ENCODE data around the gene ZNF518B. TPM values are rescaled to one million over a fixed set of nuclear protein-coding genes. Genes with fewer than 3 reads are reported as not detected.

The ZNF518B gene
- total RNA-seq, 1 experiment from 2014 or later, result 18.4 TPM

DNA sequence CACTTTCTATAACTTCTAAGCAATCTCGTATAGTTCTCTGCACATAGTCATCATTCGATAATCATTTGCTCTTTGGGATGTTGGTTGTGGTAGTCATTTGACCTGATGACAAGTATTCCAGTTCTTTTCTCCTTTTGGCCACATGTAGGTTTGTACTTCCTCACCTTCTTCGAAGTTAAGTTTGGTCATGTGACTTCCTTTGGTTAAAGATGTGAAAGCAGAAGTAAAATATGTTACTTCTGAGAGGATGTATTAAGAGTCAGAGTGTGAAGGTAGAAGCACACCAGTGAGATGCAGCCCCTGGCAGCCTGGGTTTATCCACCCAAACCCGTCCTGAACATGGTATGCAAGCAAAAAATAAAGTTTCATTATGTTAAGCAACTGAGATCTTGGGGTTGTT lies 48.9 kb upstream of the ZNF518B start (continued):
- no peak for TF ChIP-seq IRF2 (CRISPR knock-in tag; IDR thresholded peaks at IDR 0.05; ENCODE audit: borderline replicate concordance, low read depth)
- TF ChIP-seq JAZF1 (CRISPR knock-in tag; IDR thresholded peaks at IDR 0.05), result no peak
- TF ChIP-seq SMAD4 (CRISPR knock-in tag; IDR thresholded peaks at IDR 0.05), result no peak

DNA sequence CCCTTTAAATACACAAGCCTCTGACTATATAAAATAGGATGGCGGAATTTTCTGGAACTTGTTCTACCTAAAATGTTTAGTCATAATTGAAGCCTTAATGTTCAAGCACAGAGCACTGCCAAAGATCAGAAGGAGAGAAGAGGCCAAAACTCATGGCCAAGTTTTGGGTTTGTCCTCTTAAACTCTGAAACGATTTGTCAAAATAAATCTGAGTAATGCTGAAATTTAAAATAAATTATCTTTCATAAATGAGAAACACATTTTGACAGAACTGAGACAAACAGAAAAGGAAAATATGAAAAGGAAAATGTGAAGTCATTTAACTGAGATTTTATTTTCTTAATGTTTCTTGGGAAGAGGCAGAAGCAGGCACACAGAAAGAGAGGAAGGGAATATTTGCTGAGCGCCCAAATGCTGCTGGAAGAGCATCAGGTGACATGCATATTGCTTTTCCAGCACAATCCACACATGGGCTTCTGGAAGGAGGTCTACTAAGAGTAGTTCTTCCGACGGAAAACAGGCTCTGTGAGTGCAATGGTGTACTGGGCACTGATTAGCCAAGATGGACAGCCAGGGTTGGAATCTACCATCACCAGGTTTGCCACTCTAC lies 47.4 kb upstream of the ZNF518B start:
- peaks cover 17% of the 10 kb centered on the region for H3K27me3 Mint-ChIP-seq (ENCODE audit: low read depth)
- POLR2A ChIA-PET, result no interaction called here

DNA sequence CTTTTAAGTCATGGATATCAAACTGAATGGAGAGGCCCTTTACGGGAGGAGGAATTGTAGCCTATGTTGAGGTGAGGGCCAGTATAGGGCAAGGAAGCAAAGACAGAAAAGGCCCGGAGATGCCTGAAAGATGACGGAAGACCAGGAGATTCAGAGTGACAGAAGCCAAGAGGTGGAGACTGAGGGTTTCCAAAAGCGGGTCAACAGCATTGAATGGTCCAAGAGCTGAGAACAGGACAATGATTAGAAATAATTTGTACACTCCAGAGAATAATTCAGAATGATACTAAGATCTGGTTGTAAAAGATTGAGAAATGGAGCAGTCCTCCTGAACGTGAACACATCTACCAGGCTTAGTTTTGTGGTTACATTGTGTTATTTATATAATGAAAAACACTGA lies 45.5 kb upstream of the ZNF518B start:
- DNase-seq (ENCODE audit: low spot score) (no peak), ATAC-seq (no peak)
- H3K36me3 Mint-ChIP-seq, result peaks cover 3% of the 10 kb centered on the region; the same call in 1 of the 2 replicates
- H3K27me3 Mint-ChIP-seq (ENCODE audit: low read depth), result peaks cover 25% of the 10 kb centered on the region
- ChIA-PET POLR2A (no interaction called here), CTCF (no interaction called here)
- H3K4me3 Mint-ChIP-seq, result no peak overlapping the region
- peaks cover 22% of the 10 kb centered on the region for H3K4me1 Mint-ChIP-seq
- no peak overlapping the region for H3K27ac Mint-ChIP-seq
- peaks cover 5% of the 10 kb centered on the region for H3K9me3 Mint-ChIP-seq
- TF ChIP-seq, protein P1, sequence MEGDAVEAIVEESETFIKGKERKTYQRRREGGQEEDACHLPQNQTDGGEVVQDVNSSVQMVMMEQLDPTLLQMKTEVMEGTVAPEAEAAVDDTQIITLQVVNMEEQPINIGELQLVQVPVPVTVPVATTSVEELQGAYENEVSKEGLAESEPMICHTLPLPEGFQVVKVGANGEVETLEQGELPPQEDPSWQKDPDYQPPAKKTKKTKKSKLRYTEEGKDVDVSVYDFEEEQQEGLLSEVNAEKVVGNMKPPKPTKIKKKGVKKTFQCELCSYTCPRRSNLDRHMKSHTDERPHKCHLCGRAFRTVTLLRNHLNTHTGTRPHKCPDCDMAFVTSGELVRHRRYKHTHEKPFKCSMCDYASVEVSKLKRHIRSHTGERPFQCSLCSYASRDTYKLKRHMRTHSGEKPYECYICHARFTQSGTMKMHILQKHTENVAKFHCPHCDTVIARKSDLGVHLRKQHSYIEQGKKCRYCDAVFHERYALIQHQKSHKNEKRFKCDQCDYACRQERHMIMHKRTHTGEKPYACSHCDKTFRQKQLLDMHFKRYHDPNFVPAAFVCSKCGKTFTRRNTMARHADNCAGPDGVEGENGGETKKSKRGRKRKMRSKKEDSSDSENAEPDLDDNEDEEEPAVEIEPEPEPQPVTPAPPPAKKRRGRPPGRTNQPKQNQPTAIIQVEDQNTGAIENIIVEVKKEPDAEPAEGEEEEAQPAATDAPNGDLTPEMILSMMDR (IDR thresholded peaks at IDR 0.05), result no peak
- TF ChIP-seq SMAD4 (CRISPR knock-in tag; IDR thresholded peaks at IDR 0.05) (no peak), MXD4 (CRISPR knock-in tag; IDR thresholded peaks at IDR 0.05; ENCODE audit: borderline replicate concordance) (no peak), RELA (CRISPR knock-in tag; IDR thresholded peaks at IDR 0.05; ENCODE audit: borderline replicate concordance) (no peak)
- TF ChIP-seq, protein P2, sequence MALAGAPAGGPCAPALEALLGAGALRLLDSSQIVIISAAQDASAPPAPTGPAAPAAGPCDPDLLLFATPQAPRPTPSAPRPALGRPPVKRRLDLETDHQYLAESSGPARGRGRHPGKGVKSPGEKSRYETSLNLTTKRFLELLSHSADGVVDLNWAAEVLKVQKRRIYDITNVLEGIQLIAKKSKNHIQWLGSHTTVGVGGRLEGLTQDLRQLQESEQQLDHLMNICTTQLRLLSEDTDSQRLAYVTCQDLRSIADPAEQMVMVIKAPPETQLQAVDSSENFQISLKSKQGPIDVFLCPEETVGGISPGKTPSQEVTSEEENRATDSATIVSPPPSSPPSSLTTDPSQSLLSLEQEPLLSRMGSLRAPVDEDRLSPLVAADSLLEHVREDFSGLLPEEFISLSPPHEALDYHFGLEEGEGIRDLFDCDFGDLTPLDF (CRISPR knock-in tag; IDR thresholded peaks at IDR 0.05), result no peak
- TF ChIP-seq, protein P3, sequence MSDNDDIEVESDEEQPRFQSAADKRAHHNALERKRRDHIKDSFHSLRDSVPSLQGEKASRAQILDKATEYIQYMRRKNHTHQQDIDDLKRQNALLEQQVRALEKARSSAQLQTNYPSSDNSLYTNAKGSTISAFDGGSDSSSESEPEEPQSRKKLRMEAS (CRISPR knock-in tag; IDR thresholded peaks at IDR 0.05), result no peak
- TF ChIP-seq, protein P4, sequence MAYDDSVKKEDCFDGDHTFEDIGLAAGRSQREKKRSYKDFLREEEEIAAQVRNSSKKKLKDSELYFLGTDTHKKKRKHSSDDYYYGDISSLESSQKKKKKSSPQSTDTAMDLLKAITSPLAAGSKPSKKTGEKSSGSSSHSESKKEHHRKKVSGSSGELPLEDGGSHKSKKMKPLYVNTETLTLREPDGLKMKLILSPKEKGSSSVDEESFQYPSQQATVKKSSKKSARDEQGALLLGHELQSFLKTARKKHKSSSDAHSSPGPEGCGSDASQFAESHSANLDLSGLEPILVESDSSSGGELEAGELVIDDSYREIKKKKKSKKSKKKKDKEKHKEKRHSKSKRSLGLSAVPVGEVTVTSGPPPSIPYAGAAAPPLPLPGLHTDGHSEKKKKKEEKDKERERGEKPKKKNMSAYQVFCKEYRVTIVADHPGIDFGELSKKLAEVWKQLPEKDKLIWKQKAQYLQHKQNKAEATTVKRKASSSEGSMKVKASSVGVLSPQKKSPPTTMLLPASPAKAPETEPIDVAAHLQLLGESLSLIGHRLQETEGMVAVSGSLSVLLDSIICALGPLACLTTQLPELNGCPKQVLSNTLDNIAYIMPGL (CRISPR knock-in tag; IDR thresholded peaks at IDR 0.05), result no peak
- TF ChIP-seq, protein P5, sequence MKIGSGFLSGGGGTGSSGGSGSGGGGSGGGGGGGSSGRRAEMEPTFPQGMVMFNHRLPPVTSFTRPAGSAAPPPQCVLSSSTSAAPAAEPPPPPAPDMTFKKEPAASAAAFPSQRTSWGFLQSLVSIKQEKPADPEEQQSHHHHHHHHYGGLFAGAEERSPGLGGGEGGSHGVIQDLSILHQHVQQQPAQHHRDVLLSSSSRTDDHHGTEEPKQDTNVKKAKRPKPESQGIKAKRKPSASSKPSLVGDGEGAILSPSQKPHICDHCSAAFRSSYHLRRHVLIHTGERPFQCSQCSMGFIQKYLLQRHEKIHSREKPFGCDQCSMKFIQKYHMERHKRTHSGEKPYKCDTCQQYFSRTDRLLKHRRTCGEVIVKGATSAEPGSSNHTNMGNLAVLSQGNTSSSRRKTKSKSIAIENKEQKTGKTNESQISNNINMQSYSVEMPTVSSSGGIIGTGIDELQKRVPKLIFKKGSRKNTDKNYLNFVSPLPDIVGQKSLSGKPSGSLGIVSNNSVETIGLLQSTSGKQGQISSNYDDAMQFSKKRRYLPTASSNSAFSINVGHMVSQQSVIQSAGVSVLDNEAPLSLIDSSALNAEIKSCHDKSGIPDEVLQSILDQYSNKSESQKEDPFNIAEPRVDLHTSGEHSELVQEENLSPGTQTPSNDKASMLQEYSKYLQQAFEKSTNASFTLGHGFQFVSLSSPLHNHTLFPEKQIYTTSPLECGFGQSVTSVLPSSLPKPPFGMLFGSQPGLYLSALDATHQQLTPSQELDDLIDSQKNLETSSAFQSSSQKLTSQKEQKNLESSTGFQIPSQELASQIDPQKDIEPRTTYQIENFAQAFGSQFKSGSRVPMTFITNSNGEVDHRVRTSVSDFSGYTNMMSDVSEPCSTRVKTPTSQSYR (CRISPR knock-in tag; IDR thresholded peaks at IDR 0.05), result no peak
- TF ChIP-seq, protein P6, sequence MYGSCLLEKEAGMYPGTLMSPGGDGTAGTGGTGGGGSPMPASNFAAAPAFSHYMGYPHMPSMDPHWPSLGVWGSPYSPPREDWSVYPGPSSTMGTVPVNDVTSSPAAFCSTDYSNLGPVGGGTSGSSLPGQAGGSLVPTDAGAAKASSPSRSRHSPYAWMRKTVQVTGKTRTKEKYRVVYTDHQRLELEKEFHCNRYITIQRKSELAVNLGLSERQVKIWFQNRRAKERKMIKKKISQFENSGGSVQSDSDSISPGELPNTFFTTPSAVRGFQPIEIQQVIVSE (CRISPR knock-in tag; IDR thresholded peaks at IDR 0.05; ENCODE audit: borderline replicate concordance), result no peak

More for the DNA sequence above, 47.4 kb upstream of the ZNF518B start:
- no peak for DNase-seq (ENCODE audit: low spot score)
- H3K4me1 Mint-ChIP-seq, result peaks cover 9% of the 10 kb centered on the region
- CTCF ChIA-PET, result no interaction called here
- no peak for TF ChIP-seq TEAD4 (CRISPR knock-in tag; IDR thresholded peaks at IDR 0.05)
- TF ChIP-seq, protein P7, sequence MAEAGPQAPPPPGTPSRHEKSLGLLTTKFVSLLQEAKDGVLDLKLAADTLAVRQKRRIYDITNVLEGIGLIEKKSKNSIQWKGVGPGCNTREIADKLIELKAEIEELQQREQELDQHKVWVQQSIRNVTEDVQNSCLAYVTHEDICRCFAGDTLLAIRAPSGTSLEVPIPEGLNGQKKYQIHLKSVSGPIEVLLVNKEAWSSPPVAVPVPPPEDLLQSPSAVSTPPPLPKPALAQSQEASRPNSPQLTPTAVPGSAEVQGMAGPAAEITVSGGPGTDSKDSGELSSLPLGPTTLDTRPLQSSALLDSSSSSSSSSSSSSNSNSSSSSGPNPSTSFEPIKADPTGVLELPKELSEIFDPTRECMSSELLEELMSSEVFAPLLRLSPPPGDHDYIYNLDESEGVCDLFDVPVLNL (CRISPR knock-in tag; IDR thresholded peaks at IDR 0.05; ENCODE audit: borderline replicate concordance, low read depth), result no peak
- TF ChIP-seq ATF1 (CRISPR knock-in tag; IDR thresholded peaks at IDR 0.05), result no peak
- no peak for TF ChIP-seq FOXP1 (CRISPR knock-in tag; IDR thresholded peaks at IDR 0.05; ENCODE audit: borderline replicate concordance)
- TF ChIP-seq, protein P8, sequence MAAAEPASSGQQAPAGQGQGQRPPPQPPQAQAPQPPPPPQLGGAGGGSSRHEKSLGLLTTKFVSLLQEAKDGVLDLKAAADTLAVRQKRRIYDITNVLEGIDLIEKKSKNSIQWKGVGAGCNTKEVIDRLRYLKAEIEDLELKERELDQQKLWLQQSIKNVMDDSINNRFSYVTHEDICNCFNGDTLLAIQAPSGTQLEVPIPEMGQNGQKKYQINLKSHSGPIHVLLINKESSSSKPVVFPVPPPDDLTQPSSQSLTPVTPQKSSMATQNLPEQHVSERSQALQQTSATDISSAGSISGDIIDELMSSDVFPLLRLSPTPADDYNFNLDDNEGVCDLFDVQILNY (CRISPR knock-in tag; IDR thresholded peaks at IDR 0.05), result no peak
- TF ChIP-seq GTF2I (CRISPR knock-in tag; conservative IDR thresholded peaks at IDR 0.05), result no peak
- TF ChIP-seq MXD4 (CRISPR knock-in tag; IDR thresholded peaks at IDR 0.05; ENCODE audit: borderline replicate concordance), result no peak
- TF ChIP-seq FOXJ3 (CRISPR knock-in tag; IDR thresholded peaks at IDR 0.05; ENCODE audit: borderline replicate concordance), result no peak
- TF ChIP-seq, protein P9, sequence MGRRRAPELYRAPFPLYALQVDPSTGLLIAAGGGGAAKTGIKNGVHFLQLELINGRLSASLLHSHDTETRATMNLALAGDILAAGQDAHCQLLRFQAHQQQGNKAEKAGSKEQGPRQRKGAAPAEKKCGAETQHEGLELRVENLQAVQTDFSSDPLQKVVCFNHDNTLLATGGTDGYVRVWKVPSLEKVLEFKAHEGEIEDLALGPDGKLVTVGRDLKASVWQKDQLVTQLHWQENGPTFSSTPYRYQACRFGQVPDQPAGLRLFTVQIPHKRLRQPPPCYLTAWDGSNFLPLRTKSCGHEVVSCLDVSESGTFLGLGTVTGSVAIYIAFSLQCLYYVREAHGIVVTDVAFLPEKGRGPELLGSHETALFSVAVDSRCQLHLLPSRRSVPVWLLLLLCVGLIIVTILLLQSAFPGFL (CRISPR knock-in tag; IDR thresholded peaks at IDR 0.05; ENCODE audit: borderline replicate concordance), result no peak
- no peak for TF ChIP-seq ZNF423 (CRISPR knock-in tag; IDR thresholded peaks at IDR 0.05)
- TF ChIP-seq RORB (CRISPR knock-in tag; IDR thresholded peaks at IDR 0.05), result no peak
- TF ChIP-seq SP1 (CRISPR knock-in tag; conservative IDR thresholded peaks at IDR 0.05), result no peak
- TF ChIP-seq NFATC4 (CRISPR knock-in tag; IDR thresholded peaks at IDR 0.05), result no peak
- H3K4me3 Mint-ChIP-seq, result no peak overlapping the region
- peaks cover 5% of the 10 kb centered on the region for H3K9me3 Mint-ChIP-seq
- no peak overlapping the region for H3K27ac Mint-ChIP-seq
- peaks cover 3% of the 10 kb centered on the region; the same call in 1 of the 2 replicates for H3K36me3 Mint-ChIP-seq
- ATAC-seq, result no peak
